ENCODE data around the gene NLRP5. TPM values are rescaled to one million over a fixed set of nuclear protein-coding genes. Genes with fewer than 3 reads are reported as not detected.

Gene NLRP5
- total RNA-seq, 2 experiments from 2014 or later, result not detected

GRCh38 chr19:55985254-55985653, 1.3 kb upstream of the NLRP5 start:
- DNase-seq (ENCODE audit: low spot score), result no peak
- intact Hi-C loops (cut with micrococcal nuclease; ENCODE audit: unreplicated experiment), result no loop called here
- no TSS peak for BruUV-seq (replicated peaks)
- Histone ChIP-seq H3K4me1 (ENCODE audit: insufficient read depth, low read length, poor library complexity, severe bottlenecking) (no peaks in the 10 kb centered on the region), H3K9me3 (ENCODE audit: low read length) (no peaks in the 10 kb centered on the region), H3K9me2 (ENCODE audit: insufficient read depth, low read length) (no peaks in the 10 kb centered on the region), H3K79me2 (ENCODE audit: insufficient read depth, low read depth, low read length) (no peaks in the 10 kb centered on the region), H2AFZ (ENCODE audit: low read length) (no peak overlapping the region), H3K27ac (ENCODE audit: low read depth, low read length, poor library complexity, severe bottlenecking) (no peak overlapping the region), H3K4me3 (ENCODE audit: low read depth, low read length, poor library complexity, severe bottlenecking) (no peak overlapping the region), H4K20me1 (ENCODE audit: insufficient read depth, low read length) (no peaks in the 10 kb centered on the region), H3K4me2 (ENCODE audit: low read length) (no peak overlapping the region), H3K36me3 (ENCODE audit: insufficient read depth, low read length) (no peaks in the 10 kb centered on the region)
- TF ChIP-seq EZH2phosphoT487 (IDR thresholded peaks at IDR 0.05; ENCODE audit: borderline replicate concordance, low read depth, low read length) (no peak), CTCF (conservative IDR thresholded peaks at IDR 0.05; ENCODE audit: low read length) (no peak)
- CTCF ChIA-PET (ENCODE audit: unreplicated experiment), result no interaction called here
- POLR2A ChIA-PET, result no interaction called here

- no peak overlapping the region for H3K4me2 ChIP-seq (ENCODE audit: low read length)
- CTCF ChIA-PET (ENCODE audit: unreplicated experiment), result no interaction called here
- no peak for DNase-seq (ENCODE audit: low spot score)
- POLR2A ChIA-PET, result no interaction called here
- H2AFZ ChIP-seq (ENCODE audit: low read length), result no peak overlapping the region
- H3K4me1 ChIP-seq (ENCODE audit: insufficient read depth, low read length, poor library complexity, severe bottlenecking), result no peaks in the 10 kb centered on the region
- TF ChIP-seq CTCF (conservative IDR thresholded peaks at IDR 0.05; ENCODE audit: low read length) (no peak), EZH2phosphoT487 (IDR thresholded peaks at IDR 0.05; ENCODE audit: borderline replicate concordance, low read depth, low read length) (no peak)
- no peaks in the 10 kb centered on the region for H3K9me2 ChIP-seq (ENCODE audit: insufficient read depth, low read length)
- peaks cover 6% of the 10 kb centered on the region; the same call in 1 of the 2 replicates for H3K9me3 ChIP-seq (ENCODE audit: low read length)
- intact Hi-C loops (cut with micrococcal nuclease; ENCODE audit: unreplicated experiment), result no loop called here
- H4K20me1 ChIP-seq (ENCODE audit: insufficient read depth, low read length), result no peaks in the 10 kb centered on the region
- H3K4me3 ChIP-seq (ENCODE audit: low read depth, low read length, poor library complexity, severe bottlenecking), result no peak overlapping the region
- no peaks in the 10 kb centered on the region for H3K36me3 ChIP-seq (ENCODE audit: insufficient read depth, low read length)
- no TSS peak for BruUV-seq (replicated peaks)
- no peaks in the 10 kb centered on the region for H3K79me2 ChIP-seq (ENCODE audit: insufficient read depth, low read depth, low read length)
- no peak overlapping the region for H3K27ac ChIP-seq (ENCODE audit: low read depth, low read length, poor library complexity, severe bottlenecking)
Measured at GRCh38 chr19:55990831-55991230, 4.3 kb downstream of the NLRP5 start.

- no peaks in the 10 kb centered on the region for H3K4me1 ChIP-seq (ENCODE audit: insufficient read depth, low read length, poor library complexity, severe bottlenecking)
Measured at GRCh38 chr19:55993492-55993891, 6.9 kb downstream of the NLRP5 start.

More at GRCh38 chr19:55993492-55993891, 6.9 kb downstream of the NLRP5 start:
- H3K27ac ChIP-seq (ENCODE audit: low read depth, low read length, poor library complexity, severe bottlenecking), result no peak overlapping the region
- intact Hi-C loops (cut with micrococcal nuclease; ENCODE audit: unreplicated experiment), result no loop called here
- BruUV-seq (replicated peaks), result no TSS peak
- H4K20me1 ChIP-seq (ENCODE audit: insufficient read depth, low read length), result no peaks in the 10 kb centered on the region
- DNase-seq (ENCODE audit: low spot score), result no peak
- no peak overlapping the region for H3K4me2 ChIP-seq (ENCODE audit: low read length)
- TF ChIP-seq CTCF (conservative IDR thresholded peaks at IDR 0.05; ENCODE audit: low read length) (no peak), EZH2phosphoT487 (IDR thresholded peaks at IDR 0.05; ENCODE audit: borderline replicate concordance, low read depth, low read length) (no peak)
- H3K36me3 ChIP-seq (ENCODE audit: insufficient read depth, low read length), result no peaks in the 10 kb centered on the region
- H3K9me2 ChIP-seq (ENCODE audit: insufficient read depth, low read length), result no peaks in the 10 kb centered on the region
- peaks cover 6% of the 10 kb centered on the region; the same call in 1 of the 2 replicates for H3K9me3 ChIP-seq (ENCODE audit: low read length)
- CTCF ChIA-PET (ENCODE audit: unreplicated experiment), result no interaction called here
- no peak overlapping the region for H3K4me3 ChIP-seq (ENCODE audit: low read depth, low read length, poor library complexity, severe bottlenecking)
- POLR2A ChIA-PET, result no interaction called here
- H3K79me2 ChIP-seq (ENCODE audit: insufficient read depth, low read depth, low read length), result no peaks in the 10 kb centered on the region
- H2AFZ ChIP-seq (ENCODE audit: low read length), result no peak overlapping the region
